ENCODE data around the gene DDT.
"Not testable (repeated sequence)": the region's sequence is repeated elsewhere in the genome, so short reads cannot be mapped to it uniquely, and the experiment has no call there.

DDT gene

DNA sequence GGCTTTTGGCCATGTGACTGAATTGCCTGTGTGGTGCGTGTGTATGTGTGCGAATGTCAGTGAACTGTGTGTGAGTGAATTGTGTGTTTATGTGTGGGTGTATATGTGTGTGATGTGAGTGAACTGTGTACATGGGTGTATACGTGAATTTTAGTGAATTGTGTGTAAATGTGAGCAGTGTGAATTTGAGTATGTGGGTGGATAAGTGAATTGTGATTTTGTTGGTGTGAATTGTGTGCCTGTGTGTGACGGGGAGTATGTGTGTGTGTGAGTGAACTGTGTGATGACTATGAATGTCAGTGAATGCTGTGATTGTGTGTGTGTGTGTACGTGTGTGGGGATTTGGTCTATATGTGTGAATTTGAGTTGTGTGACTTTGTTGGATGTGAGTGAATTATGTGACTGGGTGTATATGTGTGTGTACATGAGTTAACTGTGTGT, 4.0 kb downstream of the DDT start:
- Histone ChIP-seq H3K4me1 (ENCODE audit: control insufficient read depth, insufficient read depth, low read length) (no peaks in the 10 kb centered on the region), H3K36me3 (ENCODE audit: control insufficient read depth, insufficient read depth, low read length) (peaks cover 9% of the 10 kb centered on the region; the same call in 1 of the 2 replicates), H3K4me3 (ENCODE audit: low read length) (no peak overlapping the region), H3K9me3 (ENCODE audit: control insufficient read depth, insufficient read depth, low read length) (no peaks in the 10 kb centered on the region), H3K27ac (ENCODE audit: low read length) (no peak overlapping the region), H3K27me3 (ENCODE audit: control insufficient read depth, insufficient read depth, low read length) (no peaks in the 10 kb centered on the region)
- WGBS (ENCODE audit: insufficient coverage, insufficient read length), result 100% methylated on average over 5 of the region's 5 CpGs
- no peak for DNase-seq (ENCODE audit: low read depth, low spot score)

DNA sequence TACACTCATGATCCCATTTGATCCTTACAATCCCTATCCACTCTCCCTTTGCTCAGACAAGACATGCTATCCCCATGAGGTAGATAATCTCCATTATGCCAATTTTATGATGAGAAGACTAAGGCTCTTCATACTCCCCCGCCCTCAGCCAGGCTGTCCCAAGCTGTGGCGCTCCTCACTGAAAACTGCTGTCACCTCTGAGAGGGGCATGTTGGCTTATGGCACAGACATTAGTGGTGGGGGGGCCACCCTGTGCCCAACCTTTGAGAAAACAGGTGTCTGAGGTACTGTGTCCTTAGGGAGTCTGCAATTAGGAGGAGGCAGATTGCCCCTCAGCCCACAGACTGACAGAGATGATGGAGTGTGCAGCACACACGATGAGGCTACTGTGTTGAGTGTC, 5.2 kb downstream of the DDT start:
- no peak overlapping the region for H3K4me3 ChIP-seq (ENCODE audit: low read length)
- H3K27me3 ChIP-seq (ENCODE audit: control insufficient read depth, insufficient read depth, low read length), result no peaks in the 10 kb centered on the region
- no CpG with 5 or more reads among the region's 3 CpGs for WGBS (ENCODE audit: insufficient coverage, insufficient read length)
- no peak overlapping the region for H3K27ac ChIP-seq (ENCODE audit: low read length)
- no peaks in the 10 kb centered on the region for H3K4me1 ChIP-seq (ENCODE audit: control insufficient read depth, insufficient read depth, low read length)
- no peak for DNase-seq (ENCODE audit: low read depth, low spot score)
- H3K9me3 ChIP-seq (ENCODE audit: control insufficient read depth, insufficient read depth, low read length), result no peaks in the 10 kb centered on the region
- H3K36me3 ChIP-seq (ENCODE audit: control insufficient read depth, insufficient read depth, low read length), result peaks cover 9% of the 10 kb centered on the region; the same call in 1 of the 2 replicates

- not testable (repeated sequence) for H3K36me3 ChIP-seq (ENCODE audit: control insufficient read depth, insufficient read depth, low read length); H3K27ac ChIP-seq (ENCODE audit: low read length); H3K27me3 ChIP-seq (ENCODE audit: control insufficient read depth, insufficient read depth, low read length); H3K4me1 ChIP-seq (ENCODE audit: control insufficient read depth, insufficient read depth, low read length); DNase-seq (ENCODE audit: low read depth, low spot score); H3K4me3 ChIP-seq (ENCODE audit: low read length); H3K9me3 ChIP-seq (ENCODE audit: control insufficient read depth, insufficient read depth, low read length)
- WGBS (ENCODE audit: insufficient coverage, insufficient read length), result no CpG with 5 or more reads among the region's 30 CpGs
These were observed 7.7 kb downstream of the DDT start, which contains the start of gene DDTL for GRCh38 chr22:23966568-23966967. Gene DDTL, plus strand, starts transcription at chr22:23966888. Its CDS starts 27 bp downstream, at chr22:23966915.

DNA sequence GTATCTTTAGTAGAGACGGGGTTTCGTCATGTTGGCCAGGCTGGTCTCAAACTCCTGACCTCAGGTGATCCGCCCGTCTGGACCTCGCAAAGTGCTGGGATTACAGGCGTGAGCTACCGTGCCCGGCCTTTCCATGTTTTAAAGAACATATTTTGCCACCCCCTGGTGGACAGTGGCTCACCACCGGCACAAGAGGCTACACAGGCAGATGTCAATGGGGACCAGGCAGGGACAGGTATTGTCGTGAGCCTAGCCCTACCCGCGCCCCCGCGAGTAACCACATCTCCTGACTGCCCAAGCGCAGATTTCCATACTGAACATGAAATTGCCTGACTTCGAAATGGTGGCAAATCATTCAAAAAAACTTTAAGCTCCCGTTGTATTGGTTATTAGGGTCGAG, 8.1 kb downstream of the DDT start:
- no CpG with 5 or more reads among the region's 18 CpGs for WGBS (ENCODE audit: insufficient coverage, insufficient read length)
- H3K27ac ChIP-seq (ENCODE audit: low read length); H3K4me1 ChIP-seq (ENCODE audit: control insufficient read depth, insufficient read depth, low read length); H3K4me3 ChIP-seq (ENCODE audit: low read length); H3K27me3 ChIP-seq (ENCODE audit: control insufficient read depth, insufficient read depth, low read length); H3K36me3 ChIP-seq (ENCODE audit: control insufficient read depth, insufficient read depth, low read length); H3K9me3 ChIP-seq (ENCODE audit: control insufficient read depth, insufficient read depth, low read length); DNase-seq (ENCODE audit: low read depth, low spot score): not testable (repeated sequence)

GRCh38 chr22:23961084-23961771, 13.0 kb downstream of the DDT start, which contains the start of gene GSTT2B:
Gene GSTT2B, minus strand, starts transcription at chr22:23961195. Its CDS starts 64 bp downstream, at chr22:23961131.
- WGBS (ENCODE audit: insufficient coverage, insufficient read length), result no CpG with 5 or more reads among the region's 43 CpGs
- not testable (repeated sequence) for H3K36me3 ChIP-seq (ENCODE audit: control insufficient read depth, insufficient read depth, low read length); H3K4me3 ChIP-seq (ENCODE audit: low read length); DNase-seq (ENCODE audit: low read depth, low spot score); H3K4me1 ChIP-seq (ENCODE audit: control insufficient read depth, insufficient read depth, low read length); H3K27me3 ChIP-seq (ENCODE audit: control insufficient read depth, insufficient read depth, low read length); H3K9me3 ChIP-seq (ENCODE audit: control insufficient read depth, insufficient read depth, low read length); H3K27ac ChIP-seq (ENCODE audit: low read length)

DNA sequence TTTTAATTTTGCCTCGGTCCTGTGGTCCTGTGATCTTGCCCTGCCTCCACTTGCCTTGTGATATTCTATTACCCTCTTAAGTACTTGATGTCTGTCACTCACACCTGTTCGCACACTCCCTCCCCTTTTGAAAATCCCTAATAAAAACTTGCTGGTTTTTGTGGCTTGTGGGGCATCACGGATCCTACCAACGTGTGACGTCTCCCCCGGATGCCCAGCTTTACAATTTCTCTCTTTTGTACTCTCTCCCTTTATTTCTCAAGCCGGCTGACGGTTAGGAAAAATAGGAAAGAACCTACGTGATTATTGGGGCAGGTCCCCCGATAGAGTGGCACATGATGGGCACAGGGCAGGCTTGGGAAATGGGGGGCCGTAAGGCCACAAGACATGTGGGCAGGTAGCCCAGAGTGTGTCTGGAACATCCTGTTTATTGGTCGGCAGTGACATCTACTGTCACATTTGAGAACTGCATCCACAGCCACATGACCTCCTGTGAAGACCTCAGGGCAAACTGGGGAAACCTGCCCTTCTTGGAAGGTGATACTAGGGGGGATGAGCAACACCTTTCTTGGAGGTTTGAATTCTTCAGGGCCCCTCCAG, 17.8 kb downstream of the DDT start:
- not testable (repeated sequence) for H3K27ac ChIP-seq (ENCODE audit: low read length); H3K4me1 ChIP-seq (ENCODE audit: control insufficient read depth, insufficient read depth, low read length); H3K36me3 ChIP-seq (ENCODE audit: control insufficient read depth, insufficient read depth, low read length); H3K4me3 ChIP-seq (ENCODE audit: low read length); H3K27me3 ChIP-seq (ENCODE audit: control insufficient read depth, insufficient read depth, low read length); H3K9me3 ChIP-seq (ENCODE audit: control insufficient read depth, insufficient read depth, low read length)
- DNase-seq (ENCODE audit: low read depth, low spot score), result peak; percentile 70
- WGBS (ENCODE audit: insufficient coverage, insufficient read length), result no CpG with 5 or more reads among the region's 12 CpGs

GRCh38 chr22:23955886-23956285, 18.4 kb downstream of the DDT start:
- H3K36me3 ChIP-seq (ENCODE audit: control insufficient read depth, insufficient read depth, low read length), result not testable (repeated sequence)
- no CpG with 5 or more reads among the region's 8 CpGs for WGBS (ENCODE audit: insufficient coverage, insufficient read length)

DNA sequence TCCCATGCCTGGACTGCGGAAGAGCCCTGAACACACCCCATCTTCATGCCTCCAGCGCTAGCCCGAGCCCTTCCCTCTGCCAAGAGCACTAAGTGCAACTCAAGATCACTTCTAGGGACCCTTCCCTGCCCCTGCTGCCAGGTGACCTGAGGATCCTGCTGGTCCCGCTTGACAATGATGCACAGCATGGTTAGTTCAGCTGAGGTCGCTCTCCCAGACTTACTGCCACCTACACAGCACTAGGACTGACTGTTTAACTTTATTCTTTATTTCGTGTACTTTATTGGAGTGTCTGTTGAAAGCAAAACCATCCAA, 19.3 kb downstream of the DDT start:
- H3K36me3 ChIP-seq (ENCODE audit: control insufficient read depth, insufficient read depth, low read length); DNase-seq (ENCODE audit: low read depth, low spot score); H3K27me3 ChIP-seq (ENCODE audit: control insufficient read depth, insufficient read depth, low read length); H3K27ac ChIP-seq (ENCODE audit: low read length); H3K9me3 ChIP-seq (ENCODE audit: control insufficient read depth, insufficient read depth, low read length); H3K4me3 ChIP-seq (ENCODE audit: low read length); H3K4me1 ChIP-seq (ENCODE audit: control insufficient read depth, insufficient read depth, low read length): not testable (repeated sequence)
- no CpG with 5 or more reads among the region's 6 CpGs for WGBS (ENCODE audit: insufficient coverage, insufficient read length)

More at GRCh38 chr22:23955886-23956285, 18.4 kb downstream of the DDT start:
- not testable (repeated sequence) for H3K4me1 ChIP-seq (ENCODE audit: control insufficient read depth, insufficient read depth, low read length); H3K4me3 ChIP-seq (ENCODE audit: low read length); H3K27ac ChIP-seq (ENCODE audit: low read length); H3K27me3 ChIP-seq (ENCODE audit: control insufficient read depth, insufficient read depth, low read length); H3K9me3 ChIP-seq (ENCODE audit: control insufficient read depth, insufficient read depth, low read length); DNase-seq (ENCODE audit: low read depth, low spot score)

GRCh38 chr22:23954193-23954990, 19.8 kb downstream of the DDT start:
- H3K4me1 ChIP-seq (ENCODE audit: control insufficient read depth, insufficient read depth, low read length); H3K4me3 ChIP-seq (ENCODE audit: low read length); H3K36me3 ChIP-seq (ENCODE audit: control insufficient read depth, insufficient read depth, low read length); H3K9me3 ChIP-seq (ENCODE audit: control insufficient read depth, insufficient read depth, low read length); H3K27ac ChIP-seq (ENCODE audit: low read length); DNase-seq (ENCODE audit: low read depth, low spot score); H3K27me3 ChIP-seq (ENCODE audit: control insufficient read depth, insufficient read depth, low read length): not testable (repeated sequence)
- WGBS (ENCODE audit: insufficient coverage, insufficient read length), result 100% methylated on average over 2 of the region's 8 CpGs

GRCh38 chr22:23953485-23953884, 20.8 kb downstream of the DDT start:
- H3K27me3 ChIP-seq (ENCODE audit: control insufficient read depth, insufficient read depth, low read length); H3K4me1 ChIP-seq (ENCODE audit: control insufficient read depth, insufficient read depth, low read length); DNase-seq (ENCODE audit: low read depth, low spot score); H3K36me3 ChIP-seq (ENCODE audit: control insufficient read depth, insufficient read depth, low read length); H3K4me3 ChIP-seq (ENCODE audit: low read length); H3K27ac ChIP-seq (ENCODE audit: low read length); H3K9me3 ChIP-seq (ENCODE audit: control insufficient read depth, insufficient read depth, low read length): not testable (repeated sequence)
- no CpG with 5 or more reads among the region's 4 CpGs for WGBS (ENCODE audit: insufficient coverage, insufficient read length)
